ENCODE results near the gene CELF1. TPM values are rescaled to one million over a fixed set of nuclear protein-coding genes. Genes with fewer than 3 reads are reported as not detected.

Gene CELF1
- total and polyA plus RNA-seq, 9 of the 15 experiments (the other 6 are each of a cell fraction or from before 2014, with no cell fraction given), result 11.3 to 142 (median 77.4) TPM

DNA sequence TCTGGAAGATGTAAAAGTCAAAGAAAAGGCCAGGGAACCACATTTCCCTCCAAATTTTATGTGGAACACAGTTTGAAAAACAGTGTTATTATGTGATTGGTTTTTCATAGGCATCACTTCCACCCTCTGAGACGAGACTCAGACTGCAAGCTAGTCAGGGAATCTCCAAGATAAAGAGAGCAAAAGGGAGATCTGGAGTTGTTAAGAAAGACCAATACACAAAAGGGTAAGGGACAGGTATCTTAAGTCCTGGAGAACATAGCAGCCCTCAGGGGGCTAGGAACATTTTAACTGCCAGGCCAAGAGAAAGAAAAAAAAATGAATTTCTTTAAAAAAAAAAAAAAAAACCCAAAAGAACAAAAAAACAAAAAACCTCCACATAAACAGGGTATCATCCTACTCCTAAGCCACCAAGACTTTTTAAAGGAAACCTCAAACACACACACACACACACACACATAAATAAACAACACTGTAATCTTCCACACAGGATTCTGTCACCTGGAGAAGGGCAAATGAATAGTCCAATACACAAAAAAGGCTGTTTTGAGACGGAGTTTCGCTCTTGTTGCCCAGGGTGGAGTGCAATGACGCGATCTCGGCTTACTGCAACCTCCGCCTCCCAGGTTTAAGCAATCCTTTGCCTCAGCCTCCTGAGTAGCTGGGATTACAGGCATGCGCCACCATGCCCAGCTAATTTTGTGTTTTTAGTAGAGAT lies 44.5 kb downstream of the CELF1 start (continued):
- TF ChIP-seq HDAC6 (IDR thresholded peaks at IDR 0.05; ENCODE audit: low read depth, low read length) (no peak), ADNP (tag; IDR thresholded peaks at IDR 0.05) (no peak), ZNF778 (CRISPR knock-in tag; IDR thresholded peaks at IDR 0.05) (no peak), TAF15 (IDR thresholded peaks at IDR 0.05; ENCODE audit: low read depth, low read length) (no peak), ZNF217 (CRISPR knock-in tag; IDR thresholded peaks at IDR 0.05) (no peak), FOXK2 (conservative IDR thresholded peaks at IDR 0.05 in 1 of 2, IDR thresholded peaks at IDR 0.05 in 1 of 2; ENCODE audit: low read depth in 2 of 2) (peak in 1 of 2 experiments; percentile 37; a peak in 2 of 4 replicates), SP2 (IDR thresholded peaks at IDR 0.05; ENCODE audit: extremely low read depth, low read depth, low read length, poor library complexity, severe bottlenecking) (no peak), LARP7 (IDR thresholded peaks at IDR 0.05) (0 out of 2 replicates have a peak, but pooled peaks have one; percentile 37), GTF2F1 (IDR thresholded peaks at IDR 0.05; ENCODE audit: low read depth, low read length) (no peak)
- TF ChIP-seq, protein P1, sequence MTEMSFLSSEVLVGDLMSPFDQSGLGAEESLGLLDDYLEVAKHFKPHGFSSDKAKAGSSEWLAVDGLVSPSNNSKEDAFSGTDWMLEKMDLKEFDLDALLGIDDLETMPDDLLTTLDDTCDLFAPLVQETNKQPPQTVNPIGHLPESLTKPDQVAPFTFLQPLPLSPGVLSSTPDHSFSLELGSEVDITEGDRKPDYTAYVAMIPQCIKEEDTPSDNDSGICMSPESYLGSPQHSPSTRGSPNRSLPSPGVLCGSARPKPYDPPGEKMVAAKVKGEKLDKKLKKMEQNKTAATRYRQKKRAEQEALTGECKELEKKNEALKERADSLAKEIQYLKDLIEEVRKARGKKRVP (CRISPR knock-in tag; IDR thresholded peaks at IDR 0.05), result no peak
- TF ChIP-seq, protein P2, sequence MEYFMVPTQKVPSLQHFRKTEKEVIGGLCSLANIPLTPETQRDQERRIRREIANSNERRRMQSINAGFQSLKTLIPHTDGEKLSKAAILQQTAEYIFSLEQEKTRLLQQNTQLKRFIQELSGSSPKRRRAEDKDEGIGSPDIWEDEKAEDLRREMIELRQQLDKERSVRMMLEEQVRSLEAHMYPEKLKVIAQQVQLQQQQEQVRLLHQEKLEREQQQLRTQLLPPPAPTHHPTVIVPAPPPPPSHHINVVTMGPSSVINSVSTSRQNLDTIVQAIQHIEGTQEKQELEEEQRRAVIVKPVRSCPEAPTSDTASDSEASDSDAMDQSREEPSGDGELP (CRISPR knock-in tag; IDR thresholded peaks at IDR 0.05; ENCODE audit: borderline replicate concordance), result no peak
